ENCODE measurements around the gene MARCHF2. TPM values are rescaled to one million over a fixed set of nuclear protein-coding genes. Genes with fewer than 3 reads are reported as not detected.

MARCHF2 gene
- total and polyA plus RNA-seq, 7 experiments from 2014 or later, result 18.0 to 42.1 (median 23.4) TPM

- no peak overlapping the region for H3K4me3 Mint-ChIP-seq
- intact Hi-C loops (cut with micrococcal nuclease), result no loop called here
- CTCF ChIA-PET, result interaction anchor here (0.6 kb wide), 1 partner anchor 105 kb away, joined by 4 read pairs; no protein-coding TSS in a partner anchor
- DNase-seq, result no peak
- Histone ChIP-seq H3K27me3 (ENCODE audit: control insufficient read depth in 2 of 2, insufficient read depth in 2 of 2, low read length in 2 of 2) (no peaks in the 10 kb centered on the region), H3K4me1 (ENCODE audit: control insufficient read depth in 2 of 2, insufficient read depth in 2 of 2, low read length in 2 of 2) (peaks cover 12 to 22% of the 10 kb centered on the region in 2 donors), H3K4me3 (ENCODE audit: low read length) (no peak overlapping the region), H3K9me3 (ENCODE audit: control insufficient read depth in 2 of 3, low read length in 3 of 3) (no peaks in the 10 kb centered on the region), H3K27ac (ENCODE audit: low read depth, low read length) (peak overlapping the region; percentile 11), H3K36me3 (ENCODE audit: control insufficient read depth in 2 of 3, insufficient read depth in 3 of 3, low read length in 3 of 3) (peaks cover 13 to 81% (median 27%) of the 10 kb centered on the region in 3 experiments)
- peaks cover 0 to 36% (median 12%) of the 10 kb centered on the region in 5 donors for H3K36me3 Mint-ChIP-seq
- POLR2A ChIA-PET, result interaction anchor here (0.6 to 1.1 kb wide), 3 partner anchors 10 to 16 kb away, joined by 3 to 10 read pairs (median 6); no protein-coding TSS in a partner anchor
- H3K9me3 Mint-ChIP-seq, result no peaks in the 10 kb centered on the region
- H3K4me1 Mint-ChIP-seq, result peaks cover 62 to 99% (median 97%) of the 10 kb centered on the region in 7 donors
- H3K27me3 Mint-ChIP-seq, result no peaks in the 10 kb centered on the region
- ATAC-seq, result no peak
- H3K27ac Mint-ChIP-seq, result peak overlapping the region in 2 of 9 donors; percentile 1 to 18
Measured at GRCh38 chr19:8457827-8458226, 44.7 kb downstream of the MARCHF2 start.

- no peak overlapping the region for H3K4me3 ChIP-seq (ENCODE audit: low read length)
- H3K27me3 ChIP-seq (ENCODE audit: control insufficient read depth in 2 of 2, insufficient read depth in 2 of 2, low read length in 2 of 2), result no peaks in the 10 kb centered on the region
- Mint-ChIP-seq H3K4me1 (peaks cover 65 to 99% (median 97%) of the 10 kb centered on the region in 7 donors), H3K36me3 (peaks cover 1 to 40% (median 13%) of the 10 kb centered on the region in 5 donors), H3K27ac (peak overlapping the region in 5 of 9 donors; percentile 1 to 79 (median 18)), H3K9me3 (no peaks in the 10 kb centered on the region), H3K4me3 (peak overlapping the region in 2 of 10 donors; percentile 4 to 30), H3K27me3 (no peaks in the 10 kb centered on the region)
- peaks cover 11 to 20% of the 10 kb centered on the region in 2 donors for H3K4me1 ChIP-seq (ENCODE audit: control insufficient read depth in 2 of 2, insufficient read depth in 2 of 2, low read length in 2 of 2)
- DNase-seq (no peak), ATAC-seq (no peak)
- intact Hi-C loops (cut with micrococcal nuclease), result no loop called here
- no peak overlapping the region for H3K27ac ChIP-seq (ENCODE audit: low read depth, low read length)
- POLR2A ChIA-PET, result interaction anchor here (0.6 to 1.1 kb wide), 3 partner anchors 10 to 17 kb away, joined by 3 to 10 read pairs (median 6); no protein-coding TSS in a partner anchor
- CTCF ChIA-PET, result no interaction called here
- H3K9me3 ChIP-seq (ENCODE audit: control insufficient read depth in 2 of 3, low read length in 3 of 3), result no peaks in the 10 kb centered on the region
- peaks cover 13 to 82% (median 27%) of the 10 kb centered on the region in 3 experiments for H3K36me3 ChIP-seq (ENCODE audit: control insufficient read depth in 2 of 3, insufficient read depth in 3 of 3, low read length in 3 of 3)
Measured at GRCh38 chr19:8458380-8458779, 45.3 kb downstream of the MARCHF2 start.

- H3K4me1 Mint-ChIP-seq, result peaks cover 59 to 95% (median 91%) of the 10 kb centered on the region in 7 donors
- peaks cover 4 to 41% (median 15%) of the 10 kb centered on the region in 5 donors for H3K36me3 Mint-ChIP-seq
- no peak overlapping the region for H3K27ac ChIP-seq (ENCODE audit: low read depth, low read length)
- H3K36me3 ChIP-seq (ENCODE audit: control insufficient read depth in 2 of 3, insufficient read depth in 3 of 3, low read length in 3 of 3), result peaks cover 13 to 85% (median 27%) of the 10 kb centered on the region in 3 experiments
- DNase-seq, result no peak
- H3K9me3 ChIP-seq (ENCODE audit: control insufficient read depth in 2 of 3, low read length in 3 of 3), result no peaks in the 10 kb centered on the region
- H3K27ac Mint-ChIP-seq, result no peak overlapping the region
- H3K27me3 ChIP-seq (ENCODE audit: control insufficient read depth in 2 of 2, insufficient read depth in 2 of 2, low read length in 2 of 2), result no peaks in the 10 kb centered on the region
- H3K4me1 ChIP-seq (ENCODE audit: control insufficient read depth in 2 of 2, insufficient read depth in 2 of 2, low read length in 2 of 2), result peaks cover 6 to 13% of the 10 kb centered on the region in 2 donors
- no peaks in the 10 kb centered on the region for H3K27me3 Mint-ChIP-seq
- ATAC-seq, result no peak
- ChIA-PET POLR2A (no interaction called here), CTCF (no interaction called here)
- H3K9me3 Mint-ChIP-seq, result no peaks in the 10 kb centered on the region
- H3K4me3 ChIP-seq (ENCODE audit: low read length), result no peak overlapping the region
- intact Hi-C loops (cut with micrococcal nuclease), result no loop called here
- peak overlapping the region in 1 of 10 donors; percentile 9 for H3K4me3 Mint-ChIP-seq
Measured at GRCh38 chr19:8459095-8459494, 46.0 kb downstream of the MARCHF2 start.

GRCh38 chr19:8459520-8460270 lies 46.6 kb downstream of the MARCHF2 start:
- Histone ChIP-seq H3K4me3 (ENCODE audit: low read length) (no peak overlapping the region), H3K27ac (ENCODE audit: low read depth, low read length) (no peak overlapping the region), H3K4me1 (ENCODE audit: control insufficient read depth in 2 of 2, insufficient read depth in 2 of 2, low read length in 2 of 2) (peaks cover 6 to 11% of the 10 kb centered on the region in 2 donors), H3K27me3 (ENCODE audit: control insufficient read depth in 2 of 2, insufficient read depth in 2 of 2, low read length in 2 of 2) (no peaks in the 10 kb centered on the region), H3K9me3 (ENCODE audit: control insufficient read depth in 2 of 3, low read length in 3 of 3) (no peaks in the 10 kb centered on the region), H3K36me3 (ENCODE audit: control insufficient read depth in 2 of 3, insufficient read depth in 3 of 3, low read length in 3 of 3) (peaks cover 16 to 90% (median 30%) of the 10 kb centered on the region in 3 experiments)
- no peak for ATAC-seq
- intact Hi-C loops (cut with micrococcal nuclease), result no loop called here
- Mint-ChIP-seq H3K4me3 (peak overlapping the region in 2 of 10 donors; percentile 9 to 17), H3K36me3 (peaks cover 4 to 45% (median 17%) of the 10 kb centered on the region in 5 donors), H3K27me3 (no peaks in the 10 kb centered on the region), H3K9me3 (no peaks in the 10 kb centered on the region), H3K4me1 (peaks cover 53 to 92% (median 85%) of the 10 kb centered on the region in 7 donors), H3K27ac (peak overlapping the region in 5 of 9 donors; percentile 21 to 62 (median 28))
- CTCF ChIA-PET, result interaction anchor here (1.0 kb wide), 1 partner anchor 105 kb away, joined by 4 read pairs; no protein-coding TSS in a partner anchor
- POLR2A ChIA-PET, result interaction anchor here (1.0 kb wide), 1 partner anchor 13 kb away, joined by 4 read pairs; no protein-coding TSS in a partner anchor
- no peak for DNase-seq

GRCh38 chr19:8460516-8461298 lies 47.6 kb downstream of the MARCHF2 start:
- H3K36me3 ChIP-seq (ENCODE audit: control insufficient read depth in 2 of 3, insufficient read depth in 3 of 3, low read length in 3 of 3), result peaks cover 26 to 90% (median 37%) of the 10 kb centered on the region in 3 experiments
- no peaks in the 10 kb centered on the region for H3K27me3 ChIP-seq (ENCODE audit: control insufficient read depth in 2 of 2, insufficient read depth in 2 of 2, low read length in 2 of 2)
- peaks cover 4 to 49% (median 21%) of the 10 kb centered on the region in 5 donors for H3K36me3 Mint-ChIP-seq
- peaks cover 45 to 87% (median 76%) of the 10 kb centered on the region in 7 donors for H3K4me1 Mint-ChIP-seq
- no peak for DNase-seq
- H3K27ac ChIP-seq (ENCODE audit: low read depth, low read length), result no peak overlapping the region
- H3K4me3 Mint-ChIP-seq, result peak overlapping the region in 2 of 10 donors; percentile 9 to 17
- no peaks in the 10 kb centered on the region for H3K9me3 Mint-ChIP-seq
- peaks cover 6% of the 10 kb centered on the region in 2 donors for H3K4me1 ChIP-seq (ENCODE audit: control insufficient read depth in 2 of 2, insufficient read depth in 2 of 2, low read length in 2 of 2)
- H3K27ac Mint-ChIP-seq, result peak overlapping the region in 4 of 9 donors; percentile 21 to 62 (median 40)
- ChIA-PET CTCF (interaction anchor here (1.0 kb wide), 1 partner anchor 106 kb away, joined by 4 read pairs; no protein-coding TSS in a partner anchor), POLR2A (interaction anchor here (0.8 to 1.0 kb wide), 2 partner anchors 14 to 20 kb away, joined by 3 to 4 read pairs; no protein-coding TSS in a partner anchor)
- no peak overlapping the region for H3K4me3 ChIP-seq (ENCODE audit: low read length)
- no peaks in the 10 kb centered on the region for H3K27me3 Mint-ChIP-seq
- intact Hi-C loops (cut with micrococcal nuclease), result no loop called here
- no peak for ATAC-seq
- no peaks in the 10 kb centered on the region for H3K9me3 ChIP-seq (ENCODE audit: control insufficient read depth in 2 of 3, low read length in 3 of 3)

GRCh38 chr19:8461376-8461775 lies 48.3 kb downstream of the MARCHF2 start:
- ChIA-PET CTCF (no interaction called here), POLR2A (interaction anchor here (0.5 to 0.6 kb wide), 2 partner anchors 15 to 262 kb away, joined by 3 to 5 read pairs; no protein-coding TSS in a partner anchor)
- Mint-ChIP-seq H3K27ac (peak overlapping the region in 1 of 9 donors; percentile 10), H3K4me3 (no peak overlapping the region), H3K27me3 (no peaks in the 10 kb centered on the region), H3K36me3 (peaks cover 10 to 53% (median 25%) of the 10 kb centered on the region in 5 donors), H3K9me3 (no peaks in the 10 kb centered on the region), H3K4me1 (peaks cover 41 to 84% (median 70%) of the 10 kb centered on the region in 7 donors)
- peaks cover 6% of the 10 kb centered on the region in 2 donors for H3K4me1 ChIP-seq (ENCODE audit: control insufficient read depth in 2 of 2, insufficient read depth in 2 of 2, low read length in 2 of 2)
- H3K9me3 ChIP-seq (ENCODE audit: control insufficient read depth in 2 of 3, low read length in 3 of 3), result no peaks in the 10 kb centered on the region
- DNase-seq (no peak), ATAC-seq (no peak)
- H3K4me3 ChIP-seq (ENCODE audit: low read length), result no peak overlapping the region
- H3K27me3 ChIP-seq (ENCODE audit: control insufficient read depth in 2 of 2, insufficient read depth in 2 of 2, low read length in 2 of 2), result no peaks in the 10 kb centered on the region
- intact Hi-C loops (cut with micrococcal nuclease), result no loop called here
- H3K27ac ChIP-seq (ENCODE audit: low read depth, low read length), result no peak overlapping the region
- peaks cover 28 to 90% (median 37%) of the 10 kb centered on the region in 3 experiments for H3K36me3 ChIP-seq (ENCODE audit: control insufficient read depth in 2 of 3, insufficient read depth in 3 of 3, low read length in 3 of 3)
